ENCODE results near the gene LHX5. TPM values are rescaled to one million over a fixed set of nuclear protein-coding genes. Genes with fewer than 3 reads are reported as not detected.

The LHX5 gene
- total RNA-seq, 1 experiment from 2014 or later, result 0.65 TPM

- intact Hi-C loops (cut with micrococcal nuclease; ENCODE audit: unreplicated experiment), result no loop called here
- no TSS peak for BruUV-seq (replicated peaks)
- H2AFZ ChIP-seq, result no peak overlapping the region
- peak in 1 of 2 experiments; percentile 37 for DNase-seq
- POLR2A ChIA-PET (ENCODE audit: unreplicated experiment), result no interaction called here
- no peaks in the 10 kb centered on the region for H4K20me1 ChIP-seq (ENCODE audit: insufficient read depth)
- H3K27ac ChIP-seq, result no peak overlapping the region
- H3K4me3 ChIP-seq, result no peak overlapping the region
- no peak overlapping the region for H3K4me2 ChIP-seq
- no peaks in the 10 kb centered on the region for H3K9me2 ChIP-seq (ENCODE audit: insufficient read depth)
- no peaks in the 10 kb centered on the region for H3K9me3 ChIP-seq (ENCODE audit: insufficient read depth, low read depth)
- CTCF ChIA-PET, result no interaction called here
- no peaks in the 10 kb centered on the region for H3K27me3 ChIP-seq (ENCODE audit: insufficient read depth, low read depth)
- H3K36me3 ChIP-seq (ENCODE audit: low read depth), result no peaks in the 10 kb centered on the region
- H3K4me1 ChIP-seq (replicated peaks; ENCODE audit: insufficient read depth), result peaks cover 11% of the 10 kb centered on the region; the same call in 1 of the 2 replicates
- no peak for TF ChIP-seq CTCF (conservative IDR thresholded peaks at IDR 0.05)
- H3F3A ChIP-seq (ENCODE audit: insufficient read depth, low read depth), result peaks cover 7% of the 10 kb centered on the region; the same call in 1 of the 2 replicates
- H3K79me2 ChIP-seq (ENCODE audit: low read depth), result no peaks in the 10 kb centered on the region
These were observed 55.4 kb downstream of the LHX5 start for GRCh38 chr12:113416091-113416754.

GRCh38 chr12:113414519-113415038, 57.1 kb downstream of the LHX5 start:
- Histone ChIP-seq H3F3A (ENCODE audit: insufficient read depth, low read depth) (peaks cover 5% of the 10 kb centered on the region; the same call in 1 of the 2 replicates), H3K9me2 (ENCODE audit: insufficient read depth) (no peaks in the 10 kb centered on the region), H3K36me3 (ENCODE audit: low read depth) (no peaks in the 10 kb centered on the region), H3K79me2 (ENCODE audit: low read depth) (no peaks in the 10 kb centered on the region), H2AFZ (no peak overlapping the region), H3K4me1 (replicated peaks; ENCODE audit: insufficient read depth) (peaks cover 11% of the 10 kb centered on the region; the same call in 1 of the 2 replicates), H4K20me1 (ENCODE audit: insufficient read depth) (no peaks in the 10 kb centered on the region), H3K27ac (no peak overlapping the region), H3K9me3 (ENCODE audit: insufficient read depth, low read depth) (no peaks in the 10 kb centered on the region), H3K4me3 (no peak overlapping the region), H3K4me2 (no peak overlapping the region), H3K27me3 (ENCODE audit: insufficient read depth, low read depth) (no peaks in the 10 kb centered on the region)
- no TSS peak for BruUV-seq (replicated peaks)
- intact Hi-C loops (cut with micrococcal nuclease; ENCODE audit: unreplicated experiment), result no loop called here
- no peak for TF ChIP-seq CTCF (conservative IDR thresholded peaks at IDR 0.05)
- TF ChIP-seq EZH2 (IDR thresholded peaks at IDR 0.05; ENCODE audit: low read depth), result no peak
- POLR2A ChIA-PET (ENCODE audit: unreplicated experiment), result no interaction called here
- DNase-seq, result no peak
- CTCF ChIA-PET, result no interaction called here

GRCh38 chr12:113413488-113413939, 58.2 kb downstream of the LHX5 start:
- Histone ChIP-seq H3K79me2 (ENCODE audit: low read depth) (no peaks in the 10 kb centered on the region), H3K9me2 (ENCODE audit: insufficient read depth) (no peaks in the 10 kb centered on the region), H3K4me1 (replicated peaks; ENCODE audit: insufficient read depth) (peaks cover 11% of the 10 kb centered on the region; the same call in 1 of the 2 replicates), H3K27ac (no peak overlapping the region), H3K9me3 (ENCODE audit: insufficient read depth, low read depth) (no peaks in the 10 kb centered on the region), H3F3A (ENCODE audit: insufficient read depth, low read depth) (peaks cover 5% of the 10 kb centered on the region; the same call in 1 of the 2 replicates), H3K4me2 (no peak overlapping the region), H3K4me3 (no peak overlapping the region), H4K20me1 (ENCODE audit: insufficient read depth) (no peaks in the 10 kb centered on the region), H3K36me3 (ENCODE audit: low read depth) (no peaks in the 10 kb centered on the region), H2AFZ (no peak overlapping the region), H3K27me3 (ENCODE audit: insufficient read depth, low read depth) (no peaks in the 10 kb centered on the region)
- CTCF ChIA-PET, result no interaction called here
- no peak for DNase-seq
- POLR2A ChIA-PET (ENCODE audit: unreplicated experiment), result interaction anchor here (0.6 kb wide), 2 partner anchors 43 to 190 kb away, joined by 3 to 4 read pairs; no protein-coding TSS in a partner anchor
- intact Hi-C loops (cut with micrococcal nuclease; ENCODE audit: unreplicated experiment), result no loop called here
- no TSS peak for BruUV-seq (replicated peaks)
- TF ChIP-seq EZH2 (IDR thresholded peaks at IDR 0.05; ENCODE audit: low read depth), result no peak
- TF ChIP-seq CTCF (conservative IDR thresholded peaks at IDR 0.05), result no peak

Other genes with a start within 250 kb of the LHX5 start
- gene SLC8B1, start 136.8 kb downstream of the LHX5 start, total RNA-seq (2021), result 29.0 and 39.1 TPM in 2 replicates
- gene PLBD2, start 113.3 kb downstream of the LHX5 start, total RNA-seq (2021), result 30.7 and 33.8 TPM in 2 replicates
- gene SDS, start 68.0 kb downstream of the LHX5 start, total RNA-seq (2021), result not detected in 2 replicates
- 14.2 and 26.6 TPM in 2 replicates for gene SDSL, start 49.5 kb downstream of the LHX5 start, total RNA-seq (2021)

Measured in PC-9 (cell line).